ENCODE results near the gene LMF1.

The LMF1 gene

GRCh38 chr16:988471-989353 lies 17.9 kb upstream of the LMF1 start:
- Mint-ChIP-seq H3K9me3 (no peaks in the 10 kb centered on the region), H3K4me3 (peak overlapping the region in 1 of 3 experiments; percentile 54), H3K27me3 (ENCODE audit: low read depth) (peaks cover 9% of the 10 kb centered on the region), H3K4me1 (peaks cover 23% of the 10 kb centered on the region), H3K27ac (no peak overlapping the region), H3K36me3 (ENCODE audit: low read depth) (peaks cover 6% of the 10 kb centered on the region)
- TF ChIP-seq, protein P1, sequence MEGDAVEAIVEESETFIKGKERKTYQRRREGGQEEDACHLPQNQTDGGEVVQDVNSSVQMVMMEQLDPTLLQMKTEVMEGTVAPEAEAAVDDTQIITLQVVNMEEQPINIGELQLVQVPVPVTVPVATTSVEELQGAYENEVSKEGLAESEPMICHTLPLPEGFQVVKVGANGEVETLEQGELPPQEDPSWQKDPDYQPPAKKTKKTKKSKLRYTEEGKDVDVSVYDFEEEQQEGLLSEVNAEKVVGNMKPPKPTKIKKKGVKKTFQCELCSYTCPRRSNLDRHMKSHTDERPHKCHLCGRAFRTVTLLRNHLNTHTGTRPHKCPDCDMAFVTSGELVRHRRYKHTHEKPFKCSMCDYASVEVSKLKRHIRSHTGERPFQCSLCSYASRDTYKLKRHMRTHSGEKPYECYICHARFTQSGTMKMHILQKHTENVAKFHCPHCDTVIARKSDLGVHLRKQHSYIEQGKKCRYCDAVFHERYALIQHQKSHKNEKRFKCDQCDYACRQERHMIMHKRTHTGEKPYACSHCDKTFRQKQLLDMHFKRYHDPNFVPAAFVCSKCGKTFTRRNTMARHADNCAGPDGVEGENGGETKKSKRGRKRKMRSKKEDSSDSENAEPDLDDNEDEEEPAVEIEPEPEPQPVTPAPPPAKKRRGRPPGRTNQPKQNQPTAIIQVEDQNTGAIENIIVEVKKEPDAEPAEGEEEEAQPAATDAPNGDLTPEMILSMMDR (IDR thresholded peaks at IDR 0.05; ENCODE audit: unreplicated experiment in 3 of 3) = no peak

DNA sequence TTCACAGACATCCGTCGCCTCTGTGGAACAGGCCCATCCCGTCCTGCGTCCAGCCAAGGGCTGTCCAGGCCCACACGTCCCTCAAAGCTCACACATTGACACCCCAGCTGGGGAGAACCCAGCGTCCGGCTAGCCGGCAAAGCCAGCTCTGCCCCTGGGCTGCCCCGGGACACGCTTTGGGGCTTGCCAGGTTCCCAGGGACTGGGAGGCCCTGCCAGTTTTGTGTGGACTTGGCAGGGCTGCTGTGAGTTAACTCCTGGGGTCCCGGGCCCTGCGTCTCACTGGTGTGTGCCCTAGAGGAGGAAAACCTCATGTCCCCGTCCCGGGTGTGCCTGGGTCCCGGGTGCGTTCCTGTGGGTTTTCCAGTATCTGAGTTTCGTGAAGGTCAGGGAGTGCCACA lies 17.1 kb upstream of the LMF1 start:
- peaks cover 12% of the 10 kb centered on the region for H3K27me3 Mint-ChIP-seq (ENCODE audit: low read depth)
- H3K4me3 Mint-ChIP-seq = no peak overlapping the region
- no peaks in the 10 kb centered on the region for H3K9me3 Mint-ChIP-seq
- TF ChIP-seq, protein P1 (IDR thresholded peaks at IDR 0.05; ENCODE audit: unreplicated experiment in 3 of 3) = no peak
- peaks cover 23% of the 10 kb centered on the region for H3K4me1 Mint-ChIP-seq
- no peak overlapping the region for H3K27ac Mint-ChIP-seq
- H3K36me3 Mint-ChIP-seq (ENCODE audit: low read depth) = peaks cover 6% of the 10 kb centered on the region

- H3K9me3 Mint-ChIP-seq = no peaks in the 10 kb centered on the region
- H3K36me3 Mint-ChIP-seq (ENCODE audit: low read depth) = peaks cover 6% of the 10 kb centered on the region
- peaks cover 23% of the 10 kb centered on the region for H3K4me1 Mint-ChIP-seq
- TF ChIP-seq, protein P1 (IDR thresholded peaks at IDR 0.05; ENCODE audit: unreplicated experiment in 3 of 3) = no peak
- H3K27me3 Mint-ChIP-seq (ENCODE audit: low read depth) = peaks cover 16% of the 10 kb centered on the region
- H3K27ac Mint-ChIP-seq = no peak overlapping the region
- peak overlapping the region in 2 of 3 experiments; percentile 32 to 58 for H3K4me3 Mint-ChIP-seq
Measured at GRCh38 chr16:986925-987582, 16.3 kb upstream of the LMF1 start.

GRCh38 chr16:986411-986810 lies 15.6 kb upstream of the LMF1 start:
- Mint-ChIP-seq H3K27ac (no peak overlapping the region), H3K27me3 (ENCODE audit: low read depth) (peaks cover 16% of the 10 kb centered on the region), H3K4me1 (peaks cover 23% of the 10 kb centered on the region), H3K36me3 (ENCODE audit: low read depth) (peaks cover 6% of the 10 kb centered on the region), H3K4me3 (peak overlapping the region in 1 of 3 experiments; percentile 57), H3K9me3 (no peaks in the 10 kb centered on the region)
- TF ChIP-seq, protein P1 (IDR thresholded peaks at IDR 0.05; ENCODE audit: unreplicated experiment in 3 of 3) = no peak

- peaks cover 23% of the 10 kb centered on the region for H3K4me1 Mint-ChIP-seq
- peaks cover 20% of the 10 kb centered on the region for H3K27me3 Mint-ChIP-seq (ENCODE audit: low read depth)
- H3K9me3 Mint-ChIP-seq = no peaks in the 10 kb centered on the region
- H3K4me3 Mint-ChIP-seq = peak overlapping the region in 1 of 3 experiments; percentile 57
- no peak overlapping the region for H3K27ac Mint-ChIP-seq
- peaks cover 6% of the 10 kb centered on the region for H3K36me3 Mint-ChIP-seq (ENCODE audit: low read depth)
- TF ChIP-seq, protein P1 (IDR thresholded peaks at IDR 0.05; ENCODE audit: unreplicated experiment in 3 of 3) = no peak
Measured at GRCh38 chr16:985646-986400, 15.0 kb upstream of the LMF1 start.
